Dendritic cell treated with granulocyte-macrophage colony-stimulating factor and Interleukin-4, amounts not matched to agents 40 ng/mL and 50 ng/mL, for 4 days (primary cell): ENCODE data around the gene FRY.

Experiments
- H3K27ac Mint-ChIP-seq: one replicate; pipeline ENCODE4 v1.8.0; 2022; ENCODE audit warnings: mild to moderate bottlenecking, mixed read lengths
- H3K27me3 Mint-ChIP-seq: one replicate; pipeline ENCODE4 v1.8.0; 2022; ENCODE audit warnings: mild to moderate bottlenecking, mixed read lengths
- H3K36me3 Mint-ChIP-seq: one replicate; pipeline ENCODE4 v1.8.0; 2022; ENCODE audit warnings: low read depth, mixed read lengths
- H3K4me1 Mint-ChIP-seq: one replicate; pipeline ENCODE4 v1.8.0; 2022; ENCODE audit warnings: low read depth, mixed read lengths
- H3K4me3 Mint-ChIP-seq: one replicate; pipeline ENCODE4 v1.8.0; 2022; ENCODE audit warnings: mild to moderate bottlenecking, moderate library complexity, mixed read lengths
- H3K9me3 Mint-ChIP-seq: one replicate; pipeline ENCODE4 v1.8.0; 2022; ENCODE audit warnings: mixed read lengths
- intact Hi-C: fragments of 100-400 bp; cut with micrococcal nuclease; formaldehyde crosslinking; loops from one replicate; pipeline ENCODE4 v1.15.0; 2022

The FRY gene

DNA sequence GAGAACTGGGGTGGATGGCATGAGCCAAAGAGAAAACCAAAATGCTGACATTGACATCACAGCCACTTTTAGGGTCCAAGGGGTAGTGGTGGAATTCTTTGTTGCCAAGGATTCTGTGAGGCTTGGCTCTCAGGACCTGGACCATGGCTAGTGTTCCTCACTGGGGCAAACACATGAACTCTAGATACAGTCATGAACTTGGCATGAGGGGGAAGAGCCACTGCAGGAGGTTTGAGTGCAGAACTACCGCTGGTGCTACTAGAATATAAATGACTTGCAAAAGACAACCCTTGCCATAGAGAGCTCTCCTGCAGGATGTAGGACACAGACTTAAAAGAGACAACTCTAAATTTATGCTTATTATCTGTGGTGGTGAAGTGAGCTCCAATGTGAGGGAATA lies 29.8 kb upstream of the FRY start:
- Mint-ChIP-seq H3K4me1 (peaks cover 17% of the 10 kb centered on the region), H3K9me3 (no peaks in the 10 kb centered on the region), H3K27ac (no peak overlapping the region), H3K4me3 (no peak overlapping the region), H3K36me3 (no peaks in the 10 kb centered on the region), H3K27me3 (no peaks in the 10 kb centered on the region)
- intact Hi-C loops = no loop called here

GRCh38 chr13:32002873-32003272 lies 28.7 kb upstream of the FRY start:
- no peaks in the 10 kb centered on the region for H3K9me3 Mint-ChIP-seq
- H3K4me1 Mint-ChIP-seq = peaks cover 17% of the 10 kb centered on the region
- no peaks in the 10 kb centered on the region for H3K36me3 Mint-ChIP-seq
- H3K27ac Mint-ChIP-seq = no peak overlapping the region
- H3K27me3 Mint-ChIP-seq = no peaks in the 10 kb centered on the region
- no peak overlapping the region for H3K4me3 Mint-ChIP-seq
- intact Hi-C loops = no loop called here

DNA sequence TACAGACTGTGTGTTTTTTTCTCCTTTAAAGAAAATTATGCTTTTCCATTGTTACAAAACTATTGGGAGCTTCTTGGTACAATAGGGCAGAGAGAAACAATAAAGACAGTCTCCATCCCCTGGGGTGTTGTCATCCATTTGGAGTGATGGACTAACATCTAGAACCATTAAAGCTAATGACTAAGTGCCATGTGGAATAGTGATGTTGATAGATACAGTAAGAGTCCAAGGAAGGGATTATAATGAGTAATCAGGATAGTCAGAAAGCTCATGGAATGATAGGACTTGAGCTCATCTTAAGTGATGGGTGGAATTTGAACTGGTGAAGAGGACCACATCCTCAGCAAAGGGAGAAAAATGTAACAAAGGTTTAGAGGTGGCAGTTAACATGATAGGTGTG lies 24.1 kb upstream of the FRY start:
- Mint-ChIP-seq H3K27me3 (no peaks in the 10 kb centered on the region), H3K4me1 (peaks cover 6% of the 10 kb centered on the region), H3K36me3 (no peaks in the 10 kb centered on the region), H3K4me3 (no peak overlapping the region), H3K9me3 (no peaks in the 10 kb centered on the region), H3K27ac (no peak overlapping the region)
- intact Hi-C loops = no loop called here

GRCh38 chr13:32008518-32009175 lies 22.9 kb upstream of the FRY start:
- Mint-ChIP-seq H3K36me3 (no peaks in the 10 kb centered on the region), H3K4me3 (no peak overlapping the region), H3K9me3 (no peaks in the 10 kb centered on the region), H3K27ac (no peak overlapping the region), H3K27me3 (no peaks in the 10 kb centered on the region), H3K4me1 (peaks cover 6% of the 10 kb centered on the region)
- intact Hi-C loops = no loop called here

DNA sequence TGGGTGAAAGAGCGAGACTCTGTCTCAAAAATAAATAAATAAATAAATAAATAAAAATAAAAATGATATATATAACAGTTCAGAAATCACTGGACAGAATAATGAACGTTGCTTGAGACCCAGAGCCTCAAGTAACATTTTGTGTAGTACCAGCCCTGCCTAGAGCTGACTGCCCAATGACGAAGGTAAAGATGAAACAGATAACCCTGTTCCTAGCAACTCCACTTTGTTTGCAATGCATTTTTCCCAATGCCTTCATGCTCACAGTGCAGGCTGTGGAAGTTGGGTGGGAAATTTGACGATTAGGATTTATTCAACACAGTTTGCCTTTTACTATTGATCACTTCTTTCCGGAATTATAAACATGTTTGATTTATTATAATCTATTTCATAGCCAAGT lies 22.2 kb upstream of the FRY start:
- H3K27ac Mint-ChIP-seq = no peak overlapping the region
- intact Hi-C loops = no loop called here

GRCh38 chr13:32010136-32010535 lies 21.4 kb upstream of the FRY start:
- Mint-ChIP-seq H3K27ac (no peak overlapping the region), H3K4me3 (no peak overlapping the region), H3K27me3 (no peaks in the 10 kb centered on the region), H3K36me3 (no peaks in the 10 kb centered on the region), H3K4me1 (peaks cover 6% of the 10 kb centered on the region), H3K9me3 (no peaks in the 10 kb centered on the region)
- intact Hi-C loops = no loop called here

More for the DNA sequence above, 22.2 kb upstream of the FRY start:
- Mint-ChIP-seq H3K27me3 (no peaks in the 10 kb centered on the region), H3K4me3 (no peak overlapping the region), H3K4me1 (peaks cover 6% of the 10 kb centered on the region), H3K9me3 (no peaks in the 10 kb centered on the region), H3K36me3 (no peaks in the 10 kb centered on the region)

DNA sequence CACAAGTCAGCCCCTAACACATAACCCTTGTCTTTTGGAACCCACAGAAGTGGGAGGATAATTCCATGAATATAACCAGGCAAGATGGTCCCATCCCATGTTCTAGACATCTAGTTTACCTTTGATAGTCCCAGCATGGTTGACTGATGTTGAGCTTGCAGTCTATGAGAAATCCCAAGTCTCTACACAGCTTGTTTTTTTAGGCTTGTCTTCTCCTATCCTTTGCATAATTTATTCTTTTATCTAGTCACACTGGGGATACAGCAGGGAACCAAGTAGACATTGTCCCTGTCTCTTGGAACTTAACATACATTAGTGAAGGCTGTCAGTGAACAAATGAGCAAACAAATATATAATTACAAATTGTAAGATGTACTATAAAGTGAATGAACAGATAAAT lies 19.6 kb upstream of the FRY start:
- H3K36me3 Mint-ChIP-seq = no peaks in the 10 kb centered on the region
- H3K4me1 Mint-ChIP-seq = no peaks in the 10 kb centered on the region
- no peak overlapping the region for H3K4me3 Mint-ChIP-seq
- no peaks in the 10 kb centered on the region for H3K9me3 Mint-ChIP-seq
- no peaks in the 10 kb centered on the region for H3K27me3 Mint-ChIP-seq
- H3K27ac Mint-ChIP-seq = no peak overlapping the region
- intact Hi-C loops = no loop called here

DNA sequence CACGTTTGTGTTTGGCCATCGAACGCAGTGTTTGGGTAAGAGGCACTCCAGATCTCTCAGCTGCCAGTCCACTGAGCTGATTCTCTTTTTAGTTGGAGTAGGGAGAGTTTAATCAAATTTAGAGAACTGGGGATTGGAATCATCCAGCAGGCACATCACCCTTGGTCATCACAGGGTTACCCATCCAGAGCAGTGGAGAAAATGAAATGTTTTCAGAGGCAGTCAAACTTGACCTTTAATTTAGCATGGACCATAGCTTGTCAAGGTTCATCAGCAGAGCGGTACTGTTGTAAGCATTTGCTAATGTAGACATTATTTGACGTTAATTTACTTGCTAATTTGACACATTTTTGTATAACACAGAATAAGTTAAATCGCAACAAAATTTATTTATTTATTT lies 18.4 kb upstream of the FRY start:
- intact Hi-C loops = no loop called here
- no peaks in the 10 kb centered on the region for H3K27me3 Mint-ChIP-seq

GRCh38 chr13:32016119-32016518 lies 15.5 kb upstream of the FRY start:
- intact Hi-C loops = no loop called here
- Mint-ChIP-seq H3K27ac (no peak overlapping the region), H3K4me3 (no peak overlapping the region), H3K36me3 (no peaks in the 10 kb centered on the region), H3K27me3 (no peaks in the 10 kb centered on the region), H3K4me1 (no peaks in the 10 kb centered on the region), H3K9me3 (no peaks in the 10 kb centered on the region)

More for the DNA sequence above, 18.4 kb upstream of the FRY start:
- no peaks in the 10 kb centered on the region for H3K9me3 Mint-ChIP-seq
- no peak overlapping the region for H3K27ac Mint-ChIP-seq
- H3K4me3 Mint-ChIP-seq = no peak overlapping the region
- H3K36me3 Mint-ChIP-seq = no peaks in the 10 kb centered on the region
- no peaks in the 10 kb centered on the region for H3K4me1 Mint-ChIP-seq

- Mint-ChIP-seq H3K4me3 (no peak overlapping the region), H3K27ac (no peak overlapping the region), H3K4me1 (no peaks in the 10 kb centered on the region), H3K9me3 (no peaks in the 10 kb centered on the region), H3K36me3 (no peaks in the 10 kb centered on the region), H3K27me3 (no peaks in the 10 kb centered on the region)
- intact Hi-C loops = no loop called here
These were observed 14.9 kb upstream of the FRY start for GRCh38 chr13:32016631-32017030.

DNA sequence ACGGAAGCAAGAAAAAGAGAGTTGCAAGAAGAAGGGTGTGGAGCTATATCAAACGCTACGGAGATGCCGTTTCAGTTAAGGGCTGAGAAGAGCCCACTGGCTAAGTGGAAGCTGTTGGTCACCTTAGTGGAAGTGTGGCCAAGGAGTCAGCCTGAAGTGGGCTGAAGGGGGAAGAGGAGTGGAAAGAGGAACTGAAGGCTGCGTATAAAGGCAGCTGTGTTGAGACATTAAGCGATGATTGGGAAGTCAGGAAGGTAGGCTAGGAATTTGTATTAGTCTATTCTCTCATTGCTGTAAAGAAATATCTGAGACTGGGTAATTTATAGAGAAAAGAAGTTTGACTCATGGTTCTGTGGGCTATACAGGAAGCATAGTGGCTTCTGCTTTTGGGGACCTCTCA lies 14.1 kb upstream of the FRY start:
- intact Hi-C loops = no loop called here
- Mint-ChIP-seq H3K4me1 (peaks cover 3% of the 10 kb centered on the region), H3K9me3 (no peaks in the 10 kb centered on the region), H3K27me3 (no peaks in the 10 kb centered on the region), H3K4me3 (no peak overlapping the region), H3K27ac (no peak overlapping the region), H3K36me3 (no peaks in the 10 kb centered on the region)

- no peaks in the 10 kb centered on the region for H3K27me3 Mint-ChIP-seq
- H3K9me3 Mint-ChIP-seq = no peaks in the 10 kb centered on the region
- no peak overlapping the region for H3K27ac Mint-ChIP-seq
- no peak overlapping the region for H3K4me3 Mint-ChIP-seq
- no peaks in the 10 kb centered on the region for H3K36me3 Mint-ChIP-seq
- intact Hi-C loops = no loop called here
- H3K4me1 Mint-ChIP-seq = peaks cover 5% of the 10 kb centered on the region
These were observed 11.9 kb upstream of the FRY start for GRCh38 chr13:32019612-32020233.

- Mint-ChIP-seq H3K4me3 (no peak overlapping the region), H3K27me3 (no peaks in the 10 kb centered on the region), H3K4me1 (peaks cover 5% of the 10 kb centered on the region), H3K36me3 (no peaks in the 10 kb centered on the region), H3K27ac (no peak overlapping the region), H3K9me3 (no peaks in the 10 kb centered on the region)
- intact Hi-C loops = no loop called here
These were observed 9.8 kb upstream of the FRY start for GRCh38 chr13:32021785-32022184.

DNA sequence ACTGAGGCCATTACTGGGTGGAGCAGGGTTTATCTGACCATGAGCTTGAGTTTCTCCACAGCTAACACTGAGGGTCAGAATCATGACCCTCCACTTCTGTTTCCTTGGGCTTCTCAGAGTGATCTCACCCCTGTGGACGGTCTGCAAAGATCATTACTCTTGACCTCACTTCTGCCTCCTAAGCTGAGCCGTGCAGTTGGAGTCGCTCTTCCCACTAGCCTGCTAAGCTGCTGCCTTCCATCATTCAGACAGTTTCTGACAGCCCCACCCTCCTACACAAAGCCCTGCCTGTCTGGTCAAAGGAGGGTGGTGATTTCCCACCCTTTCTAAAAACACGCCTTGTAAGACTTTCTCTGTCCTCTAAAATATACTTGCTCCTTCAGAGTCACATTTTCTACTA lies 9.3 kb upstream of the FRY start:
- Mint-ChIP-seq H3K4me3 (no peak overlapping the region), H3K36me3 (no peaks in the 10 kb centered on the region), H3K27me3 (no peaks in the 10 kb centered on the region), H3K27ac (no peak overlapping the region), H3K9me3 (no peaks in the 10 kb centered on the region), H3K4me1 (peaks cover 5% of the 10 kb centered on the region)
- intact Hi-C loops = no loop called here

DNA sequence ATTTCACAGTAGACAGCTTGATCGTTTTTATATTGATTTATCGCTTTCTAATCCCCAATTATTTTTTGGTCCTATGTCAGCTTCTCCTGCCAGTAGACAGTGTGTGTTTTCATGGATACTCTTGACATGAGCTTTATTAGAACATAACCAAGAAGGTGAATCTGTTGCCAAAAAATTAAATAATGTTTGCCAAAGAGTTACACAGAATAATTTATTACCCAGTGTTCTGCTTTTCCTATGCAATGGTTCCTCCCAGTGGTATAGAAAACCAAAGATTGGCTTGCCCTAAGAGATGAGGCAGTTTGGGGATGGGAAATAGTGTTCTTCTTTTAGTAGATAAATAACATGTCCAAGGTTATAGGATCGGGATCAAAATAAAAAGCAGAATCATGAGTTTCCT lies 8.5 kb upstream of the FRY start:
- intact Hi-C loops = no loop called here

More for the DNA sequence above, 8.5 kb upstream of the FRY start:
- H3K4me1 Mint-ChIP-seq = peaks cover 5% of the 10 kb centered on the region
- H3K36me3 Mint-ChIP-seq = no peaks in the 10 kb centered on the region
- H3K9me3 Mint-ChIP-seq = no peaks in the 10 kb centered on the region
- no peak overlapping the region for H3K27ac Mint-ChIP-seq
- no peak overlapping the region for H3K4me3 Mint-ChIP-seq
- H3K27me3 Mint-ChIP-seq = no peaks in the 10 kb centered on the region
